Measurements from ENCODE around the gene FOXA3.

Gene FOXA3

GRCh38 chr19:45819769-45820168, 44.4 kb upstream of the FOXA3 start:
- H3K27ac ChIP-seq: no peak overlapping the region
- TF ChIP-seq CTCF (conservative IDR thresholded peaks at IDR 0.05) (no peak), ZFX (IDR thresholded peaks at IDR 0.05) (no peak)

GRCh38 chr19:45820413-45821102, 43.6 kb upstream of the FOXA3 start:
- TF ChIP-seq CTCF (conservative IDR thresholded peaks at IDR 0.05) (no peak), ZFX (IDR thresholded peaks at IDR 0.05) (no peak)
- H3K27ac ChIP-seq: no peak overlapping the region

GRCh38 chr19:45821103-45821521, 43.0 kb upstream of the FOXA3 start:
- H3K27ac ChIP-seq: no peak overlapping the region
- TF ChIP-seq CTCF (conservative IDR thresholded peaks at IDR 0.05) (no peak), ZFX (IDR thresholded peaks at IDR 0.05) (no peak)

GRCh38 chr19:45821570-45821969, 42.6 kb upstream of the FOXA3 start:
- TF ChIP-seq ZFX (IDR thresholded peaks at IDR 0.05) (no peak), CTCF (conservative IDR thresholded peaks at IDR 0.05) (no peak)

GRCh38 chr19:45822716-45823115, 41.4 kb upstream of the FOXA3 start:
- no peak overlapping the region for H3K27ac ChIP-seq

More at GRCh38 chr19:45821570-45821969, 42.6 kb upstream of the FOXA3 start:
- H3K27ac ChIP-seq: no peak overlapping the region

GRCh38 chr19:45823182-45823581, 40.9 kb upstream of the FOXA3 start:
- TF ChIP-seq ZFX (IDR thresholded peaks at IDR 0.05): no peak
- no peak for TF ChIP-seq CTCF (conservative IDR thresholded peaks at IDR 0.05)
- no peak overlapping the region for H3K27ac ChIP-seq

More at GRCh38 chr19:45822716-45823115, 41.4 kb upstream of the FOXA3 start:
- no peak for TF ChIP-seq ZFX (IDR thresholded peaks at IDR 0.05)
- TF ChIP-seq CTCF (conservative IDR thresholded peaks at IDR 0.05): no peak

- H3K27ac ChIP-seq: no peak overlapping the region
- TF ChIP-seq ZFX (IDR thresholded peaks at IDR 0.05): no peak
- no peak for TF ChIP-seq CTCF (conservative IDR thresholded peaks at IDR 0.05)
Measured at GRCh38 chr19:45824041-45824471, 40.1 kb upstream of the FOXA3 start.

Measured in C4-2B (cell line).